ENCODE results near the gene SPTBN4. TPM values are rescaled to one million over a fixed set of nuclear protein-coding genes. Genes with fewer than 3 reads are reported as not detected.
A peak's percentile ranks its signal among the peaks of the same experiment; 100 is the strongest.

The SPTBN4 gene
- total RNA-seq, 1 donor: under 0.01 TPM

DNA sequence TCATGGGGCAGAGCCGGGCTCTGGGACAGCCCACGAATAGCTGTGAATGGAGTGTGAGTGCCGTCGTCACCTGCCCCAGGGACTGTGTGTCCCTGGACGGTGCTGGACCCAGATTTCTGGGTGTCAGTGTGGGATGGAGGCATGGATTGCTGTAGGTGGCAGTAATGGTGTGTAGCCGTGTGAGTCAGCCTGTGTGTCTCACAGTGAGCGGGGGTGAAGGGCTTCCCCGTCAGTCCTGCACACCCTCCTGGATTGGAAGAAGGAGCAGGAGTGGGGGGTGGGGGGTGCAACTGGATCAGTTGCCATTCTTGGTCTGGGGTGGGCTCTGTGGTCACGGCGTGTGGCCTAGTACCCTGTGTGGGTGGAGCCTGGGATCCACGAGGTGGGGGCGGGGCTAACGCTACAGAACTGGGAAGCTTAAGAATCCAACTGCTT lies 127.9 kb downstream of the SPTBN4 start:
- Histone ChIP-seq H3K27me3 (ENCODE audit: insufficient read depth, low read length) (peaks cover 28% of the 10 kb centered on the region), H3K4me3 (ENCODE audit: low read length) (no peak overlapping the region), H3K4me1 (ENCODE audit: insufficient read depth, low read length) (peaks cover 28% of the 10 kb centered on the region), H3K9me3 (ENCODE audit: low read depth, low read length) (no peaks in the 10 kb centered on the region)

DNA sequence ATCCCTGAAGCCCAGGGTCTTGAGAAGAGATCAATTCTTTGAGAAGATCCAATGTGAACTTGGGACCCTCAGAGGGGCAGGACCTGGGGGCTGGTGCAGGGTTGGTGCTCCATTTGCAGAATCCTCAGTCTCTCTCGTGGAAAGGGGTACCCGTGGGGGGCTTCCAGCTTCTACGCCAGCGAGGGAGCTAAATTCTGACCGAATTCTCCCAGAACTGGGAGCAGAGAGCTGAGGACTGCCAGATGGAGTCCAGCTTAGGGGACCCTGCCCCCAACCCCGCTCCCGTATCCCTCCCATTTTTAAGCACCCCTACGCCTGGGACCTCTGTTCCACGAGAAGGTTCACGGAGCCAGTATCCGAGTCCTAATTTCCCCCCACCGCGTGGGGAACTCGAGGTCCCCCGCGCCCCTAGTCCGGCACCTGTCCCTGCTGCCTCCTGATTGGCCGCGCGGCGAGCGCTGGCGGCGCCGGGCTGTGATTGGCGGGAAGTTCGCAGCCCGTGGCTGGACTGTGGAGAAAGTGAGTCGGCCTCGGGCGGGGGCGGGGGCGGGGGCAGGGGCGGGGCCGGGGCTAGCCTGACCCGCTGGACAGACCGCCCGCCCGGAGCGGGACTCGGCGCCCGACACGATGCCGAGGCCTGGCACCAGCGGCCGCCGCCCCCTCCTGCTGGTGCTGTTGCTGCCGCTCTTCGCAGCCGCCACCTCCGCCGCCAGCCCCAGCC lies 130.0 kb downstream of the SPTBN4 start:
- H3K4me1 ChIP-seq (ENCODE audit: insufficient read depth, low read length): peaks cover 47% of the 10 kb centered on the region
- no peaks in the 10 kb centered on the region for H3K9me3 ChIP-seq (ENCODE audit: low read depth, low read length)
- H3K27me3 ChIP-seq (ENCODE audit: insufficient read depth, low read length): peaks cover 43% of the 10 kb centered on the region
- H3K4me3 ChIP-seq (ENCODE audit: low read length): no peak overlapping the region

DNA sequence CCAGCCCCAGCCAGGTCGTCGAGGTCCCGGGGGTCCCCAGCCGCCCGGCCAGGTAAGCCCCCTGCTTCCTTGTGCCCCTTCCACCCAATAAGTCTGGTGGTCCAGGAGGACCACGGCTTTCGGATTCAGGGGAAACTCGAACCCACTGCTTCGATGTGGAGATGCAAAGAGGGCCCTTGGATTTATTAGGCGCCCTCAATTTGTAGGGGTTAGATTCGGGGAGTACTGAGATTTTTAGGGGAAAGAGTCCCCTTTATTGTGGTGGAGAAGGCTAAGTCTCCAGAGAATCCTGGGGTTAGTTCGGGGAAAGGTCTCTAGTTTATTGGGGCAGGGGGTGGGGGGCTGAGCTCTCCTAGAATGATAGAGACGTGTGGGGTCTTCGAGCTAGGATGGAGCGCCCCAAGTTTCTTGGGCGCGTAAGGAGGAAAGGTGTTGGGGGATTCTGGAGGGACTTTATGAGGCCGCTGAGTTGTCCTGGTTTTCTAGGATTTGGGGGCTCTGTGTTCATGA lies 130.6 kb downstream of the SPTBN4 start:
- Histone ChIP-seq H3K9me3 (ENCODE audit: low read depth, low read length) (no peaks in the 10 kb centered on the region), H3K4me3 (ENCODE audit: low read length) (no peak overlapping the region), H3K4me1 (ENCODE audit: insufficient read depth, low read length) (peaks cover 51% of the 10 kb centered on the region), H3K27me3 (ENCODE audit: insufficient read depth, low read length) (peaks cover 47% of the 10 kb centered on the region)

DNA sequence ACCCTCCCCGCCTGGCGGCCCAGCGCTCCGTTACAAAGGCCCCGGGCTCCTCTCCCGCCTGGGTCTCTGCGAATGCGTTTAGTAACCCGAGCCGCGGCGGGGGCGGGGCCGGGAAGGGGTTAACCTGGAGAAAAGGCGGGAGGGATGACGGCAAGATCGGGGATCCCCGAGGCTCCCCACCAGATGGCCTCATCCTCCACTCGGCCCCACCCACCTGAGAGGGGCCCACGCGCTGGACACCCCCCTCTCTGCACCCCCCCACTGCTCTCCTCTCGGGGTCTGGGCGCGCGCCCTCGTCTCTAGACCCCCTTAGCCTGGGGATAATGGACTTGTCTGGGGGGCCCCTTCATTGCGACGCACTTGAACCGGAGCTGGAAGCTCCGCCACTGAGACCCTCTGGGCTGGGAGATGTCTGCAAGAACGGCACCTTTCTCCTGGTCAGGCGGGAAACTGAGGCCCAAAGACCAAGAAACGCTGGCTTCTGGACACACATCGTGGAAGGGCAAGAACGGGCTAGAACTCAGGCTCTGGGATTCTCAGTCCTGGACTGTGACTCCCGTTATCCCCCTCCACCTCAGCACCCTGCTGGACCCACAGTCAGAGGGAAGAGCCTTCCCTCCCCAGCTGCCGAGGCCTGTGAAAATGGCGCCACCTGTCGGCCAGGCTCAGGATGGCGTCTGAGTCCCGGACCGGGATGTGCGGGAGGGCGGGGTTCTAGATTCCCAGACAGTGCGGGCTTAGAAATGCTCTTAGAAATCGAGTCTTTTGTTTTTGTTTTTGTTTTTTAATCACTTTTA lies 131.5 kb downstream of the SPTBN4 start:
- H3K27me3 ChIP-seq (ENCODE audit: insufficient read depth, low read length): peaks cover 55% of the 10 kb centered on the region
- no peak overlapping the region for H3K4me3 ChIP-seq (ENCODE audit: low read length)
- H3K4me1 ChIP-seq (ENCODE audit: insufficient read depth, low read length): peaks cover 57% of the 10 kb centered on the region
- no peaks in the 10 kb centered on the region for H3K9me3 ChIP-seq (ENCODE audit: low read depth, low read length)

DNA sequence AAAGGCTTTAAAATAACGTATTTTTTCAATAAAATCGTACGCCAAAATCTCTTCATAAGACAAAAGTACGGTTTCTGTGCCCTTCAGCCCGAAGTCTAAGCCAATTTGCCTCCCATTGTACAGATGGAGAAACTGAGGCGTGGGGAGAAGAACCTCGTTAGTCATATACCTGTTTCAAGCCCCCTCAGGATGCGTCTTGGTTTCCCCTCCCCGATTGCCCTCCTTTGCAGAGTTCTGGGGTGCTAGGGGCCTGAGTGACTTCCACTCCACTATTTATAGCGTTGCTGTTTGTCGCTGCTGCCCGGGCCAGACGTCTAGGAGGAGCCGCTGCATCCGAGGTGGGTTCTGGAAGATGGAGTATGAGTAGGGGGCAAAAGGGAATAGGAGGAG lies 132.1 kb downstream of the SPTBN4 start:
- Histone ChIP-seq H3K27me3 (ENCODE audit: insufficient read depth, low read length) (peaks cover 55% of the 10 kb centered on the region), H3K9me3 (ENCODE audit: low read depth, low read length) (no peaks in the 10 kb centered on the region), H3K4me1 (ENCODE audit: insufficient read depth, low read length) (peaks cover 63% of the 10 kb centered on the region), H3K4me3 (ENCODE audit: low read length) (no peak overlapping the region)

DNA sequence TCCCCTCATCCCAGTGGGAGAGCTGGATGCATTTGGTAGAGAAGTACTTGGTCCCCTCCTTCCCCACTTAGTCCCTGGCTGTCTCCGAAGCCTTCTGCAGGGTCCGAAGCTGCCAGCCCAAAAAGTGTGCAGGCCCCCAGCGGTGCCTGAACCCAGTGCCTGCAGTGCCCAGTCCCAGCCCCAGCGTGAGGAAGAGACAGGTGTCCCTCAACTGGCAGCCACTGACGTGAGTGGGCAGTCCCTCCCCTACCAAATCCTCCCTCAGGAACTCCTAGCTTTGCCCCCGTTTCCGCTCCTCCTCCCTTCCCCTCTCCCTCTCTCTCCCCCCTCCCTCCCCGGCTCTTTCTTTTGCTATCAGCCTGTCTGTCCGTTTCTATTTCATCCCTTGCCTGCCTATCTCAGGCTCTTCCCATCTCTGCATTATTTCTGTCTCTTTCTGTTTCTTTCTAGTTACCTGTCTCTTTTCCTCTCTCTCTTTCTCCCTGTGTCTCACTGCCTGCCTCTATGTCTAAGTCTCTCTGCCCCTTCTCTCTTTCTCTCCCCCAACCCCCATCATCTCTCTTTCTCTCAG lies 132.6 kb downstream of the SPTBN4 start:
- H3K9me3 ChIP-seq (ENCODE audit: low read depth, low read length): no peaks in the 10 kb centered on the region
- H3K27me3 ChIP-seq (ENCODE audit: insufficient read depth, low read length): peaks cover 55% of the 10 kb centered on the region
- peaks cover 65% of the 10 kb centered on the region for H3K4me1 ChIP-seq (ENCODE audit: insufficient read depth, low read length)

DNA sequence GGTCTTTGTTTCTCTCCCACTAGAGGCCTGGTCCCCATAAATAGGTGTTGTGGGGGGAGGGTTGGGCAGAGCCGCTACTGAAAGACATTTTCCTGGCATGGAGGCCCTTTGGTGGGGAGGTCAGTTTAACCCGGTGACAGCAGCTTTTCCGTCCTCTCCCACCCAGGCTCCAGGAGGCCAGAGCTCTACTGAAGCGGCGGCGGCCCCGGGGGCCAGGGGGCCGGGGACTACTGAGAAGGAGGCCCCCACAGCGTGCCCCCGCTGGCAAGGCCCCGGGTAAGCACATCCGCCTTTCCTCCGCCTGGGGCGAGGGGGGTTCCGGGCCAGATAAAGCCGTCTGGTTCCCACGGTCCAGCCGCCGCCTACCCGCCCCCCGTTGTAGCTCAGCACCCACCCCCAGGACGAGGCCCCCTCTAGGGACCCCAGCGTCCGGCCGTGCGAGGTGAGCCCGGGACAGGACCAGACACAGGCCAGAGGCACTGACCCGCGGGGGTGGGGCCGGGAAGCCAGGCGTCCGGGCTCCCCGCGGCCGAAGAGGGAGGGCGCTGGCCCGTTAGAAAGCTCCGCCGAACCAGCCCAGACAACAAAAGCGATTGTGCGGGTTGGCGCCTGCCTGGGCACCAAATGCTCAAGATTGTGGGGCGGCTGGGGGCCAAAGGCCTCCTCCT lies 133.2 kb downstream of the SPTBN4 start:
- Histone ChIP-seq H3K4me1 (ENCODE audit: insufficient read depth, low read length) (peaks cover 68% of the 10 kb centered on the region), H3K4me3 (ENCODE audit: low read length) (no peak overlapping the region), H3K9me3 (ENCODE audit: low read depth, low read length) (no peaks in the 10 kb centered on the region), H3K27me3 (ENCODE audit: insufficient read depth, low read length) (peaks cover 60% of the 10 kb centered on the region)

More for the DNA sequence above, 132.6 kb downstream of the SPTBN4 start:
- no peak overlapping the region for H3K4me3 ChIP-seq (ENCODE audit: low read length)

DNA sequence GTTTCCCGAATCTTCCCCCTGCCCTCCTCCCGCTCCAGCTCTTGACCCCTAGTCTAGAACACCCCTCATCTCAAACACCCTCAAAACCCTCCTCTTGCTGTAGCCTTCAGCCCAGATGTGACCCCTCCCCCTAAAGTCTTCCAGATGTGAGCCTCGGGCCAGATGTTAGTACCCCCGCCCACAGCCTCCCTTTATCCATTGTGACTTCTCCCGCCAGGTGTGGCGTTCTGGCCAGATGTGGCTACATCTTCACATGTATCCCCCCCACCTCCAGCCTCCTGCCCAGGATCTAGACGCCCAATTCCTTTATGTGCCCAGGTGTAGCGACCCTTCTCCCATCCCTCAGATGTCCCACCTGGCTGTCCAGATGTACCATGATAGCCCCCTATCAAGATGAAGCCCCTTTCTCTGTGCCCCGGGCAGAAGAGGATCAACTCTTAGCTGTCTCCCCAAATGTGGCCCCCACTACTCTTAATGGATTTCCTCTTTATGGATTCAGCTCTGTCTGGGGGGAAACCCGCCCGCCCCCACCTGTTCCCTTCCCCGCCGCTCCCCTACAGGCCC lies 133.9 kb downstream of the SPTBN4 start:
- Histone ChIP-seq H3K4me3 (ENCODE audit: low read length) (no peak overlapping the region), H3K9me3 (ENCODE audit: low read depth, low read length) (no peaks in the 10 kb centered on the region), H3K4me1 (ENCODE audit: insufficient read depth, low read length) (peaks cover 74% of the 10 kb centered on the region), H3K27me3 (ENCODE audit: insufficient read depth, low read length) (peaks cover 60% of the 10 kb centered on the region)

DNA sequence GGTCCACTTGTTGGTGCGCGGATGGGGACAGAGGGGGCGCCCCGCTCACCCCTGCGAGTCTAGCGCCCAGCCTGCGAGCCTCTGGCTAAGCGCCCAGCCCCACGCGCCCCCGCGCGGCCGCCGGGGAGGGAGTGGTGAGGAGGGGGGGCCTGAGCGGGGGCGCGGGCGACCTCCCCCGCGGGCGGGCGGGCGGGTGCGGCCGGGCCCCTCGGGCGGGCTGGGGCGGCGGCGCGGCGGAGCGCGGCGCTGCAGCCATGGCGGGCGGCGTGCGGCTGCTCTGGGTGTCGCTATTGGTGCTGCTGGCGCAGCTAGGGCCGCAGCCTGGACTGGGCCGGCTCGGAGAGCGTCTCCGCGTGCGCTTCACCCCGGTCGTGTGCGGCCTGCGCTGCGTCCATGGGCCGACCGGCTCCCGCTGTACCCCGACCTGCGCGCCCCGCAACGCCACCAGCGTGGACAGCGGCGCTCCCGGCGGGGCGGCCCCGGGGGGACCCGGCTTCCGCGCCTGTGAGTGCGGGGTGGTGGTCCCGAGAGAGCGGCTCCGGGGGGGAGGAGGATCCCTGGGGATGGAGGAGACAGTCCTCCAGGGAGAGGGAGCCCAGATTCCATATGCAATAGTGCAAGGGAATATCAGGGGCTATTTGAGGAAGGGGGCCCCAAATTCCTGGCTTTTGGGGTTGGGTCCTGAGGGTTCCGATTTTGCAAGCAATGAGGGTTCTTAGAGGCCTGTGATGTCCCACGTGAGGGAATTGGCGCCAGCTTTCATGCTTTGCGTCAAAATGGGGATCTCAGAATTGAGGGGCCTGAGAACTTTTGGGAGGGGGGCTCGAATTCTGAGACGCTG lies 134.6 kb downstream of the SPTBN4 start, which contains the start of gene LTBP4:
Gene LTBP4, plus strand, starts transcription at position 236 of the 841 bp plus-strand sequence. Its CDS starts 19 bp downstream, at position 255.
- H3K9me3 ChIP-seq (ENCODE audit: low read depth, low read length): no peaks in the 10 kb centered on the region
- no peak within 1 kb of the TSS for H3K4me3 ChIP-seq (ENCODE audit: low read length)
- peaks cover 57% of the 10 kb centered on the region for H3K27me3 ChIP-seq (ENCODE audit: insufficient read depth, low read length)
- H3K4me1 ChIP-seq (ENCODE audit: insufficient read depth, low read length): peaks cover 81% of the 10 kb centered on the region

DNA sequence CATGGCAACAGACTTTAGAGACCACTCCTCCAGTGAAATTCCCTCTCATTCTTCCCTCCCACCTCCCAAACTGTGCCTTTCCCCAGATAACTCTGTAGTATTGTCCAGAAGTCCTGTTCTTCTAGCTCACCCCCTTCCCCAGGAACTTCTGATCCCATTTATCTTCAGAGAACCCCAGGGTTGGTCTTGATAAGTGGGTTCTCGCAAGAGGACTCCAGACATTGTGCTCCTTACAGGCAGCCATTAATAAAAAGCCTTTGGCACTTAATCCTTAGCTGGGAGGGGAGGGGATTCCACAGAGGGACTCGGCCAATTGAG lies 136.2 kb downstream of the SPTBN4 start:
- Histone ChIP-seq H3K4me3 (ENCODE audit: low read length) (no peak overlapping the region), H3K27me3 (ENCODE audit: insufficient read depth, low read length) (peaks cover 49% of the 10 kb centered on the region), H3K4me1 (ENCODE audit: insufficient read depth, low read length) (peaks cover 78% of the 10 kb centered on the region), H3K9me3 (ENCODE audit: low read depth, low read length) (no peaks in the 10 kb centered on the region)

DNA sequence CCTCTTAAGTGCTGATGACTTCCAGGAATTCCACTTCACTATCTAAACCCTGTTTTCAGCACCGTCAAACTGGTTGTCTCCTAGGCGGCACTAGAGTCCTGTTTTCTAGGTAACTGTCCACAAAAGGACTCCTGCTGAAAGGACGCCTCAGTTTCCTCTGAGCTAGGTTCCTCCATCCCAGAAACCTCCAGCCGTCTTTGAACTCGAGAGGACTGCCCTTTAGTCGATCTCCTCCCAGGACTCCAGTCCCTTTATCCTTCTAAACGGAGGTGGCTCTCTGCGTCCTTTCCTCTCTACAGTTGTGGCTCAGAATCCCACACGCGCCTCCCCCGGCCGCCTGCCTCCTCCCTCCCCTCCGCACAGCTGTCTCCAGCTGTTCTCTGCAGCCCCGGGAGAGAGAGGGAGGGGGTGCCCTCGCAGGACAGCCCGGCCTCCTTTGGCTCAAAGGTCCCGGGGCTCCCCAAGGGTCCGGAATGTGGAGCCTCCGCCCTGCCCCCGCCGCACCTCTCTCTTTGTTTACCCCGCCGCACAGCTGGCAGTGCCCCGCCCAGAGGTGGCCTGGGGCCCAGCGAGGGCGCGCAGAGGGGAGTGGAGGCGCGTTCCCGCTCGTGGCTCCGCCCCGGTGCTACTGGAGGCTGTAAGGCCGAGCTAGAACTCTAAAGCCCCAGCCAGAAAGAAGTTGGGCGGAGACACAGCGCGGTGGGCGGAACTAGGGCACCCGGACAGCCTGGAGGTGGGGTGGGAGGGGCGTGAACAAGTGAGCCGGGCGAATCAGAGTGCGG lies 136.8 kb downstream of the SPTBN4 start:
- Histone ChIP-seq H3K27me3 (ENCODE audit: insufficient read depth, low read length) (peaks cover 45% of the 10 kb centered on the region), H3K4me3 (ENCODE audit: low read length) (no peak overlapping the region), H3K4me1 (ENCODE audit: insufficient read depth, low read length) (peaks cover 72% of the 10 kb centered on the region), H3K9me3 (ENCODE audit: low read depth, low read length) (no peaks in the 10 kb centered on the region)

DNA sequence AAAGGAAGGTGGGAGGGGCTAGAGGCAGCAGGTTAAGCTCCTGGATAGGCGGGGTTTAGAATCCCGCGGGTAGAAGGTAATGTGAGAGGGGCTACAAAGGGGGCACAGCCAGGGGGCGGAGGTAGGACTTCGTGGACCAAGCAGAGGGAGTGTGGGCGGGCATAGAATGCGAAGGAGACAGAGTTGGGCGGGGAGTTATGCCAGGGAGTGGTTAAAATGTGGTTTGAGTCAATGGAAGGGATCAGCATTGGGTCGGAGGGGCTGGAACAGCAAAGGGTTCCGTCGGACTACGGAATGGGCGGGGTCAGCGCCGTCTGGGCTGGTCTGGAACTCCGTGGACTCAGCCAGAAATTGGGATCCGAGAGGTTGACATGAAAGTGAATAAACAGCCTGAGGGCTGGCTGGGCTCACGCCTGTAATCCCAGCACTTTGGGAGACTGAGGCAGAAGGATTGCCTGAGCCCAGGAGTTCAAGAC lies 137.4 kb downstream of the SPTBN4 start:
- Histone ChIP-seq H3K4me3 (ENCODE audit: low read length) (no peak overlapping the region), H3K4me1 (ENCODE audit: insufficient read depth, low read length) (peaks cover 72% of the 10 kb centered on the region), H3K9me3 (ENCODE audit: low read depth, low read length) (no peaks in the 10 kb centered on the region), H3K27me3 (ENCODE audit: insufficient read depth, low read length) (peaks cover 40% of the 10 kb centered on the region)

DNA sequence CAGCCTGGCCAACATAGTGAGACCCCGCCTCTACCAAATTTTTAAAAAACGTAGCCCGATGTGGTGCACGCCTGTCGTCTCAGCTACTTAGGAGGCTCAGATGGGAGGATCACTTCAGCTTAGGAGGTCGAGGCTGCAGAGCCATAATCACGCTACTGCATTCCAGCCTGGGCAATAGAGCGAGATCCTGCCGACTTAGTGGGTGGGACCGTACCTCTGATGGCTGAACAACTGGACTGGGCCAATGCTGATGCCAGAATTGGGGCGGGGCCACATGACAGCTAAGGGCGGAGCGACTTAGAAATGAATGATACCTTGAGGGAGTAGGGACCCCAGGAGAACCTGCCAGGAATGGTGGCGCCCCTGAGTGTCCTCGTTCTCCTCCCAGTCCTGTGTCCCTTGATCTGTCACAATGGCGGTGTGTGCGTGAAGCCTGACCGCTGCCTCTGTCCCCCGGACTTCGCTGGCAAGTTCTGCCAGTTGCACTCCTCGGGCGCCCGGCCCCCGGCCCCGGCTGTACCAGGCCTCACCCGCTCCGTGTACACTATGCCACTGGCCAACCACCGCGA lies 137.9 kb downstream of the SPTBN4 start:
- peaks cover 71% of the 10 kb centered on the region for H3K4me1 ChIP-seq (ENCODE audit: insufficient read depth, low read length)
- H3K9me3 ChIP-seq (ENCODE audit: low read depth, low read length): no peaks in the 10 kb centered on the region
- H3K4me3 ChIP-seq (ENCODE audit: low read length): peak overlapping the region; percentile 5
- H3K27me3 ChIP-seq (ENCODE audit: insufficient read depth, low read length): peaks cover 35% of the 10 kb centered on the region
